IMR-90 (cell line): ENCODE results near the gene HSFX1. TPM values are rescaled to one million over a fixed set of nuclear protein-coding genes. Genes with fewer than 3 reads are reported as not detected.

ENCODE experiments used
- ATAC-seq: fragments of 200-7000 bp; cut with Tn5 transposase; 2 replicates; pipeline ENCODE4 v1.9.1; 2020; ENCODE audit warnings: low read depth, mild to moderate bottlenecking, moderate library complexity
- BruUV-seq: library from RNA; stranded (reverse); fragments of 400-500 nt; replicated peaks from 2 replicates; lab custom pipeline; 2021; lab: Mats Ljungman, UMichigan
- CTCF ChIA-PET: fragments of 300-600 bp; formaldehyde crosslinking; extraction: SDS; loops from one replicate; lab custom pipeline; 2021; ENCODE audit warnings: antibody characterized with exemption; lab: Yijun Ruan, JAX
- POLR2A ChIA-PET: fragments of 300-600 bp; sonication (Branson Sonifier 250); formaldehyde crosslinking; loops from one replicate; lab custom pipeline; 2022; ENCODE audit warnings: antibody characterized with exemption; ENCODE audit not compliant: unreplicated experiment; lab: Charles Lee
- DNase-seq: peaks from one replicate; pipeline ENCODE4 v3.0.0; 2013
- H2AFZ ChIP-seq: replicated peaks from 2 replicates; pipeline ENCODE3; 2013; ENCODE audit warnings: low read length, mild to moderate bottlenecking; ENCODE audit not compliant: poor library complexity
- H2AK5ac ChIP-seq: 2 replicates; pipeline ENCODE4 v1.6.1; 2013; ENCODE audit warnings: low read depth, low read length, inconsistent platforms
- H2AK9ac ChIP-seq: replicated peaks from 2 replicates; pipeline ENCODE3; 2013; ENCODE audit warnings: mild to moderate bottlenecking, low read depth, low read length, moderate library complexity; ENCODE audit not compliant: poor library complexity
- H2BK120ac ChIP-seq: 2 replicates; pipeline ENCODE4 v1.6.1; 2013; ENCODE audit warnings: low read depth, low read length, inconsistent platforms
- H2BK15ac ChIP-seq: 3 replicates; pipeline ENCODE4 v1.6.1; 2013; ENCODE audit warnings: low read depth, low read length, inconsistent platforms
- H2BK20ac ChIP-seq: 2 replicates; pipeline ENCODE4 v1.6.1; 2013; ENCODE audit warnings: low read depth, mild to moderate bottlenecking, inconsistent platforms, low read length, moderate library complexity
- H2BK5ac ChIP-seq: 2 replicates; pipeline ENCODE4 v1.6.1; 2013; ENCODE audit warnings: mild to moderate bottlenecking, low read depth, low read length, inconsistent platforms; ENCODE audit not compliant: poor library complexity, severe bottlenecking
- H3K14ac ChIP-seq: replicated peaks from 2 replicates; pipeline ENCODE4 v1.6.1; 2013; ENCODE audit warnings: low read depth, low read length, inconsistent platforms
- H3K18ac ChIP-seq: 2 replicates; pipeline ENCODE4 v1.6.1; 2013; ENCODE audit warnings: low read depth, low read length, control low read depth
- H3K23ac ChIP-seq: 2 replicates; pipeline ENCODE4 v1.6.1; 2013; ENCODE audit warnings: low read depth, low read length, inconsistent platforms
- H3K27ac ChIP-seq: 2 replicates; pipeline ENCODE4 v1.5.1; 2013; ENCODE audit warnings: mild to moderate bottlenecking, control low read depth, low read length; ENCODE audit not compliant: insufficient read depth
- H3K27me3 ChIP-seq: 2 replicates; pipeline ENCODE4 v1.6.1; 2013; ENCODE audit warnings: low read length; ENCODE audit not compliant: control insufficient read depth, insufficient read depth
- H3K36me3 ChIP-seq: 2 replicates; pipeline ENCODE4 v1.6.1; 2013; ENCODE audit warnings: low read length, mixed read lengths; ENCODE audit not compliant: control insufficient read depth, insufficient read depth
- H3K4ac ChIP-seq: 2 replicates; pipeline ENCODE4 v1.6.1; 2013; ENCODE audit warnings: low read depth, low read length, inconsistent platforms
- H3K4me1 ChIP-seq: 2 replicates; pipeline ENCODE4 v1.6.1; 2013; ENCODE audit warnings: low read length, mixed read lengths; ENCODE audit not compliant: control insufficient read depth, insufficient read depth
- H3K4me2 ChIP-seq: 2 replicates; pipeline ENCODE4 v1.6.1; 2013; ENCODE audit warnings: low read depth, mild to moderate bottlenecking, control low read depth, low read length, moderate library complexity
- H3K4me3 ChIP-seq: 2 replicates; pipeline ENCODE4 v1.5.1; 2013; ENCODE audit warnings: low read depth, mild to moderate bottlenecking, control low read depth, low read length, moderate library complexity; ENCODE audit not compliant: insufficient read depth
- H3K56ac ChIP-seq: 2 replicates; pipeline ENCODE4 v1.6.1; 2013; ENCODE audit warnings: low read length, inconsistent platforms; ENCODE audit not compliant: insufficient read depth; ENCODE audit errors: extremely low read depth
- H3K79me1 ChIP-seq, 2 experiments: 2 replicates each; pipeline ENCODE4 v1.6.1; 2013; ENCODE audit warnings: low read length in 2 of 2, inconsistent platforms in 1 of 2, low read depth in 1 of 2
- H3K9ac ChIP-seq: 2 replicates; pipeline ENCODE4 v1.6.1; 2013; ENCODE audit warnings: low read depth, low read length, control low read depth
- H3K9me1 ChIP-seq: 2 replicates; pipeline ENCODE4 v1.6.1; 2013; ENCODE audit warnings: low read length, inconsistent platforms; ENCODE audit not compliant: insufficient read depth
- H3K9me3 ChIP-seq: 2 replicates; pipeline ENCODE4 v1.6.1; 2013; ENCODE audit warnings: low read length; ENCODE audit not compliant: control insufficient read depth, insufficient read depth
- H4K20me1 ChIP-seq: 2 replicates; pipeline ENCODE4 v1.6.1; 2013; ENCODE audit warnings: low read length, inconsistent platforms; ENCODE audit not compliant: insufficient read depth
- H4K5ac ChIP-seq: 2 replicates; pipeline ENCODE4 v1.6.1; 2013; ENCODE audit warnings: mild to moderate bottlenecking, low read depth, low read length, control low read depth
- H4K8ac ChIP-seq, 2 experiments: 2 replicates each; pipeline ENCODE4 v1.6.1; 2013; ENCODE audit warnings: low read depth in 2 of 2, low read length in 2 of 2, control low read depth in 1 of 2, inconsistent platforms in 1 of 2
- H4K91ac ChIP-seq: 2 replicates; pipeline ENCODE4 v1.6.1; 2013; ENCODE audit warnings: low read depth, low read length, inconsistent platforms; ENCODE audit not compliant: insufficient read depth
- CHD1 ChIP-seq: IDR thresholded peaks from 2 replicates; pipeline ENCODE4 v1.6.1; 2012; ENCODE audit warnings: low read depth, low read length, improper control_type of control experiment
- FOS ChIP-seq: fragments of 150-350 bp; IDR thresholded peaks from 2 replicates; pipeline ENCODE4 v1.6.1; 2016; ENCODE audit warnings: low read depth, low read length
- MXI1 ChIP-seq: IDR thresholded peaks from 2 replicates; pipeline ENCODE4 v1.6.1; 2012; ENCODE audit warnings: low read depth, mild to moderate bottlenecking, low read length, moderate library complexity, borderline replicate concordance
- NFE2L2 ChIP-seq: fragments of 150-350 bp; IDR thresholded peaks from 2 replicates; pipeline ENCODE4 v1.6.1; 2016; ENCODE audit warnings: low read depth, mild to moderate bottlenecking, low read length
- POLR2A ChIP-seq: IDR thresholded peaks from 2 replicates; pipeline ENCODE4 v1.6.1; 2012; ENCODE audit warnings: mild to moderate bottlenecking, low read depth, low read length
- RAD21 ChIP-seq: IDR thresholded peaks from 2 replicates; pipeline ENCODE4 v1.6.1; 2012; ENCODE audit warnings: low read length, improper control_type of control experiment
- RFX5 ChIP-seq: IDR thresholded peaks from 2 replicates; pipeline ENCODE4 v1.8.0; 2012; ENCODE audit warnings: low read depth, mild to moderate bottlenecking, low read length, moderate library complexity
- SMC3 ChIP-seq: fragments of 150-350 bp; IDR thresholded peaks from 2 replicates; pipeline ENCODE4 v1.6.1; 2016; ENCODE audit warnings: low read depth, mild to moderate bottlenecking, antibody characterized with exemption, low read length, moderate library complexity
- WGBS, 2 experiments: methylation state at CpG; one replicate each; pipeline versions ENCODE4 v1.1.5 to v1.1.7; 2013; ENCODE audit warnings: missing lambda C conversion rate in 2 of 2; ENCODE audit not compliant: insufficient read length in 1 of 2; ENCODE audit errors: extremely low coverage in 2 of 2; 5-methylcytosine and 5-hydroxymethylcytosine counted together
- dilution Hi-C: fragments of 300-500 bp; cut with HindIII; formaldehyde crosslinking; loops from one replicate; pipeline ENCODE4 v1.14.3; 2018; ENCODE audit warnings: low sequenced_read_pairs; ENCODE audit not compliant: unreplicated experiment
- in situ Hi-C: fragments of 300-500 bp; cut with MboI; formaldehyde crosslinking; loops from 3 replicates; pipeline ENCODE4 v1.14.3; 2019; ENCODE audit warnings: low sequenced_read_pairs, inconsistent platforms, mixed read lengths
- intact Hi-C: fragments of 100-400 bp; cut with micrococcal nuclease; formaldehyde crosslinking; loops from 2 replicates; pipeline ENCODE4 v1.10.0; 2022
- polyA plus RNA-seq, 3 experiments: library from polyadenylated mRNA; depleted of rRNA; stranded (reverse); fragments of >200 nt; gene quantifications; 2 replicates each; pipeline ENCODE4 v1.2.3, GENCODE V29; 2012; ENCODE audit warnings: low replicate concordance in 1 of 3
- total RNA-seq: library from RNA; depleted of rRNA; stranded (reverse); fragments of >200 nt; gene quantifications from 2 replicates; pipeline ENCODE4 v1.2.3, GENCODE V29; 2012
- TF ChIP-seq, protein P1 (sequence below): conservative IDR thresholded peaks from 2 replicates; pipeline ENCODE4 v1.5.1; 2012; ENCODE audit warnings: mild to moderate bottlenecking, low read depth, low read length, improper control_type of control experiment

The HSFX1 gene
- total and polyA plus RNA-seq, 2 of the 4 experiments (the other 2 are of a cell fraction), result 0.18 to 0.36 TPM

DNA sequence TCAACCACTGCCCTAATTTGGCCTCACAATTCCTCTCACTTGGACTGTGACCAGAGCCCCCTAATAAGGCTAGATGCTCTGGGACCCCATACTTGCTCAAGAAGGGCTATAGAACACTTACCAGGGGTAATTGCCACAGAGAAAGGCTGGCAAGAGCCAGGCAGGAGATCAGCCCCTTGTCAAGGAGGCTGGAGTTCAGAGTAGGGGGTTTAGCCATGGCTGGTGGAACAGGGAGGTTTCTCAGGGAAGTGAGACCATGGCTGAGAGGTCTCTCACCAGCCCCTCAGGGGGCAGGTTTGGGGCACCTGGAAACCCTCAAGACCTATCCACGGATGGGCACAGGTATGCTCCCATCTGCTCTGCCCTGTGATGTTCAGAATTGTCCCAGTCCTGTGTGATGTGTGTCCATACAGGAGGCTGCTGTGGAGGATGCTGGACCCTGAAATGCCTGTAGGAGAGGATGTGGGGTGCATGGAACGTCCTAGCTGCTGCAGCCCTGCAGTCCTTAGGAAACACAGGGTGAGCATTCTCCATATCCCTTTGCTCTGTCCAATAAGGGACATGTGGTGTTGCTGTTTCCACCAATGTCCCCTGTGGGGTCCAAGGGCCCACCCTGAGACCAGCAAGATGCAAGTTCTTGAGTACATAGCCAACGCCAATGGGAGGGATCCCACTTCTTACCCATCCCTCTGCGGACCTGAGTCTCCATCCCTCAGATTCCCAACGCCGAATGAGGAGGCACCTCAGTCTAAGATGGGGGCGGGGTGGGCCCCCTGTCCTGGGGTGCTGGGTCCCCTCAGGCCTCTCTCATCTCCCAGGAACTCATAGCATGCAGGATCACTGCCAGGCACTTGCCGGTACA lies 16.4 kb upstream of the HSFX1 start:
- no peak overlapping the region for H2AK5ac ChIP-seq
- no peak overlapping the region for H2AK9ac ChIP-seq
- H3K4me1 ChIP-seq, result no peaks in the 10 kb centered on the region
- H3K14ac ChIP-seq, result no peak overlapping the region
- dilution Hi-C loops (no loop called here), intact Hi-C loops (no loop called here), in situ Hi-C loops (loop anchor here (25.0 kb wide), 1 partner anchor 105 kb away; no protein-coding TSS in a partner anchor)
- no peaks in the 10 kb centered on the region for H4K20me1 ChIP-seq
- no peak overlapping the region for H3K9ac ChIP-seq
- ATAC-seq, result no peak
- H3K4me3 ChIP-seq, result no peak overlapping the region
- no peak overlapping the region for H4K91ac ChIP-seq
- H3K27me3 ChIP-seq, result no peaks in the 10 kb centered on the region
- no peak for DNase-seq
- no peak overlapping the region for H3K4ac ChIP-seq
- no peaks in the 10 kb centered on the region for H3K79me1 ChIP-seq
- H3K23ac ChIP-seq, result no peak overlapping the region
- TF ChIP-seq FOS, result no peak
- TF ChIP-seq MXI1, result no peak
- no peak for TF ChIP-seq CHD1
- no peak for TF ChIP-seq POLR2A
- no peak for TF ChIP-seq RAD21
- TF ChIP-seq, protein P1, sequence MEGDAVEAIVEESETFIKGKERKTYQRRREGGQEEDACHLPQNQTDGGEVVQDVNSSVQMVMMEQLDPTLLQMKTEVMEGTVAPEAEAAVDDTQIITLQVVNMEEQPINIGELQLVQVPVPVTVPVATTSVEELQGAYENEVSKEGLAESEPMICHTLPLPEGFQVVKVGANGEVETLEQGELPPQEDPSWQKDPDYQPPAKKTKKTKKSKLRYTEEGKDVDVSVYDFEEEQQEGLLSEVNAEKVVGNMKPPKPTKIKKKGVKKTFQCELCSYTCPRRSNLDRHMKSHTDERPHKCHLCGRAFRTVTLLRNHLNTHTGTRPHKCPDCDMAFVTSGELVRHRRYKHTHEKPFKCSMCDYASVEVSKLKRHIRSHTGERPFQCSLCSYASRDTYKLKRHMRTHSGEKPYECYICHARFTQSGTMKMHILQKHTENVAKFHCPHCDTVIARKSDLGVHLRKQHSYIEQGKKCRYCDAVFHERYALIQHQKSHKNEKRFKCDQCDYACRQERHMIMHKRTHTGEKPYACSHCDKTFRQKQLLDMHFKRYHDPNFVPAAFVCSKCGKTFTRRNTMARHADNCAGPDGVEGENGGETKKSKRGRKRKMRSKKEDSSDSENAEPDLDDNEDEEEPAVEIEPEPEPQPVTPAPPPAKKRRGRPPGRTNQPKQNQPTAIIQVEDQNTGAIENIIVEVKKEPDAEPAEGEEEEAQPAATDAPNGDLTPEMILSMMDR, result no peak
- no peak for TF ChIP-seq SMC3
- no peak for TF ChIP-seq NFE2L2
- TF ChIP-seq RFX5, result no peak
- H3K56ac ChIP-seq, result no peak overlapping the region
- WGBS, 2 experiments, result 100% methylated on average over 1 of the region's 8 CpGs; no CpG with 5 or more reads in 1 of the 2 experiments
- no peak overlapping the region for H4K8ac ChIP-seq
- no peak overlapping the region for H3K4me2 ChIP-seq
- H2BK20ac ChIP-seq, result no peak overlapping the region
- no peak overlapping the region for H2AFZ ChIP-seq
- POLR2A ChIA-PET, result no interaction called here
- H4K5ac ChIP-seq, result no peak overlapping the region
- H3K18ac ChIP-seq, result no peak overlapping the region
- no peaks in the 10 kb centered on the region for H3K9me1 ChIP-seq
- CTCF ChIA-PET, result no interaction called here
- BruUV-seq, result no TSS peak
- no peak overlapping the region for H2BK15ac ChIP-seq
- no peak overlapping the region for H3K27ac ChIP-seq
- no peak overlapping the region for H2BK5ac ChIP-seq
- no peak overlapping the region for H2BK120ac ChIP-seq
- no peaks in the 10 kb centered on the region for H3K36me3 ChIP-seq
- H3K9me3 ChIP-seq, result no peaks in the 10 kb centered on the region; the same call in 1 of the 2 replicates
